Neural cell (in vitro differentiated cells): ENCODE measurements around the gene SRF.

ENCODE experiments used
- CTCF ChIP-seq: fragments of 450-650 bp; IDR thresholded peaks from 2 replicates; pipeline ENCODE4 v1.5.1; 2014; ENCODE audit warnings: antibody characterized with exemption, mild to moderate bottlenecking, moderate library complexity; ENCODE audit not compliant: poor library complexity, severe bottlenecking
- EP300 ChIP-seq: fragments of 450-650 bp; conservative IDR thresholded peaks from 2 replicates; pipeline ENCODE4 v1.6.1; 2014; ENCODE audit warnings: antibody characterized with exemption, mild to moderate bottlenecking, moderate library complexity; ENCODE audit not compliant: poor library complexity, severe bottlenecking
- EZH2 ChIP-seq: fragments of 200-600, 300-800 bp; shearing (Covaris generic), sonication (generic); IDR thresholded peaks from 2 replicates; pipeline ENCODE4 v1.6.1; 2014; ENCODE audit warnings: antibody characterized with exemption, low read length, borderline replicate concordance, mild to moderate bottlenecking; ENCODE audit not compliant: insufficient read depth, poor library complexity, severe bottlenecking
- POLR2AphosphoS5 ChIP-seq: IDR thresholded peaks from 2 replicates; pipeline ENCODE4 v1.6.1; 2012
- RAD21 ChIP-seq: fragments of 450-650 bp; conservative IDR thresholded peaks from 2 replicates; pipeline ENCODE4 v1.6.1; 2014; ENCODE audit warnings: antibody characterized with exemption, mild to moderate bottlenecking, moderate library complexity
- TAF1 ChIP-seq: IDR thresholded peaks from 2 replicates; pipeline ENCODE4 v1.6.1; 2012; ENCODE audit warnings: low read depth

- TF ChIP-seq EP300: no peak
- TF ChIP-seq TAF1: no peak
- TF ChIP-seq RAD21: no peak
- TF ChIP-seq CTCF: no peak
- TF ChIP-seq EZH2: no peak
- no peak for TF ChIP-seq POLR2AphosphoS5
These were observed 21.8 kb downstream of the SRF start for GRCh38 chr6:43192911-43193310.
